ENCODE results near the gene SMOC2.

Gene SMOC2

DNA sequence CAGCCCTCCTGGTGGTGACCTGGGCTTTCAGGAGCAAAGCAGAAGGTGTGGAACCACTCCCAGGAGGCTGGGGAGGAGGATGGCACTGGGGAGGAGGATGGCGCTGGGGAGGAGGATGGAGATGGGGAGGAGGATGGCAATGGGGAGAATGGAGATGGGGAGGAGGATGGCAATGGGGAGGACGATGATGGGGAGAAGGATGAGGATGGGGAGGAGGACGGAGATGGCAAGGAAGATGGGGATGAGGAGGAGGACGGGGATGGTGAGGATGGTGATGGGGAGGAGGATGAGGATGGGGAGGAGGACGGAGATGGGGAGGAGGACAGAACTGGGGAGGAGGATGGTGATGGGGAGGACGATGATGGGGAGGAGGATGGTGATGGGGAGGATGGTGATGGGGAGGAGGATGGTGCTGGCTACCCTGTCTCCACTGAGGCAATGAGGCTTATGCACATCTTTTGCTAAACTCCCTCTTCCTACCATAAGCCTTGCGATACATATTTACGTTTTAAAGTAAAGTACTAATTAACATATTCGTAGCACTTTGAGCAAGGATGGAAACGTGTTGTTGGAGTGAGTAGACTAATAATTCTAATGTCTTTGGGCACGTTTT, 7.4 kb downstream of the SMOC2 start:
- no peak for DNase-seq

DNA sequence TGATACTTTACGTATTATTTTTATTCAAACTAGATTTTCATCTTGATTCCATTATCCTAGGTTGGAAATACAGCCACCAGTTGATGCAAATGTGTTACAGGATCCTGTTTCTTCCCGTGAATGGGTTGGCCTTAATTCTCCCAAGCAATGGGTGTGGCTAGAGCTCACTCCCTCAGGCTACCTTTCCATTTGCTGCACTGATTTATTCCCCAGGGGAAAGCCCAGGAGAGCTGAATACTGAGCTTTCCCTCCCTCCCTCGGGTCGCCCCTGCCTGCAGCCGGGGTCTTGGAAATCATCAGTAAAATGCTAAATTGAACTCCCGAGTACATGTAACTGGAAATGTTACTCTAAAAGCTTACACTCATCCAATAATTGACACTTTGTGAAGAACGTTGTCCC, 9.9 kb downstream of the SMOC2 start:
- DNase-seq = no peak

DNA sequence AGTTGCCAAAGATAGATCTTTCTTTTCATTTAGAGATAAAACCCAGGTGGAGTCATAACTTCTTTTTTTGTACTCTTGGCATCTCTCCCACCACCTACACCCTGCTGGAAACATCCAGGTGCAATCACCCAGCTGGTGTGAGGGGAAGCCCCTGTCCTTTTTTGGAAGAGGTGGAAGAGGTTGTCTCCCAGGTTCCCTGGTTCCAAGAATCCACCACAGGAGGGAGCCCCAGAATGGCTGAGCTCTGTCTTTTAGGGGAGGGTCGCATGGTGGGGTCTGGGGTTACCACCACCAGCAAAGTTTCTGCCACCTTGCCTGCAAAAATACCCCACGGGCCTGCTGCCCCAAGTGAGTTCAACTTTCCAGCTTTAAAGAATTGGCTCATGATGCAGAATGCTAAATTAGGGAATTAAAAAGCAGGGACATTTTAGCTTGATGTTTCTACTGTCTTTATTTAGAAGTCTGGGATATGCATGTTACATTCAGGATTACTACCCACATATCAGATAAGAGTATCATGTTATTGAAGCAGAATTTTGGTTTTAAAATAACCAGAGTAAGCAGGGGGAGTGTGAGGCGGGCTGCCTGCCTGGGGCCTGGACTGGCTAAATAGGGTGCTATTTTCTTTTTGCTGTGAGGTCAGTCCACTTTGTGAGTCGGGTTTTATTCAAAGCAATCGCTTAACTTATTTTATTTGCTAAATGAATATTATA, 11.0 kb downstream of the SMOC2 start:
- DNase-seq = no peak

DNA sequence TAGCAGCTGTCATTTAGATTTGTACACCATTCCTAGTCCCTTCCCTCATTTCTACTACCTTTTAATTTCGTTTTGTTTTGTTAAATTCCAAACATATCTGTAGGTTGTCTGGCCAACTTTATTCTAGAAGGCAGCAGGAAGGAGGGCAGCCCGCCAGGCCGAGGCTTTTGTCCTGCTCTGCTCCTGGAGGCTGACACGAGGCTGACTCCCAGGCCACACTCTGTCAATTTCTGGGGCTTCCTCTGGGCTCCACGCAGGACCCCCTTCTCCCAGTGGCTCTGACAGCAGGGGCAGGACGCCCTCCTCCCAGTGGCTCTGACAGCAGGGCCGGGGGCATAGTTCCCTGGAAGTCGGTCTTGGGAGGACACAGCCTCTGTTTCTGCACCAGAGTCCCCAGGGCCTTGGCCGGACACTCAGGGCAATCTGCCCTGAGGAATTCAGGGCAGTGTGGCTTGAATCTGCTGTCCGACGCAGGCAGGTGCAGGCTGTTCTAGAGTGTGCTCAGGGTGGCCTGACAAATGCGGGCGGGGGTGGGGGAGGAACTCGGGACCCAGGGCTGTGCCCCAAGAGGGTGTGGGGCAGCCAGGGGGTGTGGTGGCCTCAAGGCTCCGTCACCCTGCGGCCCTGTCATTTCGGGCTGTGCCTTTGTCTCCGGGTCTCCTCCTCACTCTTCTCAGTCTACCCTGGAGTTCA, 11.8 kb downstream of the SMOC2 start:
- DNase-seq = no peak

DNA sequence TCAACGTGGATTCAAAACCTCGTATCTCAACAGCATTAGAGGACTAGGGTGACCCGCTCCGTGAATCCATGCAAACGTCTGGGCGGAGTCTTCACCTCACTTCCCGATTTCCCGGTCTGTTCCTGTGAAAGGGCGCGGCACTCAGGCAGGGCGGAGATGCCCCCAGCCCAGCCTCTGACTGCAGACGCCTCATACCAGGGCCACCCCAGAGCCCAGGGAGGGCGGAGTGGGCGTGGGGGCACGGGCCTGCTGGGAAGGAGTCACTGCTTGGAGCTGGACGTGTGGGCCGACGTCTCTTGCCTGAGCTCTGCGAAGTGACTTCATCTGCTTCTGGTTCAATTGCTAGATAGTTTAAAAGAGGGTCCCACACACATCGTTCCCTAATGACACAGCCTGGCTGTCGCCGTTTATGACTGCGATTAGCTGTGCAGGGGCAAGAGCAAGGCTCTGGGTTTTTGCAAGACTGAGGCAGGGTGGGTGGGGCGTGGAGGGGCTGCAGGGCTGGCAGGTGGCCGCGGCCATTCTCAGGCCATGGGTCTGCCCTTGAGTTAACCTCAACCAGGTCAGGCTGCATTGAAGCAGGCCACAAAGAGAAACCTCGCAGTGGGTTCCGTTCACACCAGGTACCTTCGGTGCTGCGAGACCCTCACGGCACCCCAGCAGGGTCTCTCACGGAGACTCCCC, 15.0 kb downstream of the SMOC2 start:
- no peak for DNase-seq

DNA sequence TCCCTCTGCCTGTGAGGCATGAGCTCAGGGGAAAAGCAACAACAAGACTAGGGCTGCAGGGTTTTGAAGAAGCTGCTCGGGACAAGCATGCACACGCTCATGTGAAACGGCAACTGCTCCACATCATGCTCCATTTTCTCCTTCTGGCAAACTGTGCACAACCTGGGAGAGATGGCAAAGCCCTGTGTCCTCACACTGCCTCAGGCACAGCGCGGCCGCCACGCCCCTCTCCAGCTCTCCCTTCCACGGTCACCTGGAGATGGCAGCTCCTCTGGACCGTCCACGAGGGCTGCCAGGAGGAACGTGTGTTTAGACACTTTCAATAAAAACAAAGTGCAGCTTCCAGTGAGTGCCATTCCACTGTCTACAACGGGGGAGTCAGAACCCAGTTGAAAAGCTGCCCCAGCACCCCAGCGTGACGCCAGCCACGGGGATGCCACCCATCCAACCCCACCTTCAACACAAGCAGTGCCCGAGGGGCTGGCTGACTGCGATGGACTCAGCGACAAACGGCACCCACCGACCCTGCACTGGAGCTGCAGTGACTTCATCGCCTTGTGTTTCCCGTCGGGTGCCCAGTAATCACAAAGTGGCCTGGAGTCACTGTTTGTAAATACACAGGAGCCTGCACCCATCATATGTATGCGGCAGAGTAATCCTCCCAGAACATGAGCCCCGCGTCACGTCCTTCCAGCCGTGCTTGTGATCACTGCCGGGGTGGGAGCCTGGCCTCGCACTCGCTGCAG, 16.1 kb downstream of the SMOC2 start:
- no peak for DNase-seq

DNA sequence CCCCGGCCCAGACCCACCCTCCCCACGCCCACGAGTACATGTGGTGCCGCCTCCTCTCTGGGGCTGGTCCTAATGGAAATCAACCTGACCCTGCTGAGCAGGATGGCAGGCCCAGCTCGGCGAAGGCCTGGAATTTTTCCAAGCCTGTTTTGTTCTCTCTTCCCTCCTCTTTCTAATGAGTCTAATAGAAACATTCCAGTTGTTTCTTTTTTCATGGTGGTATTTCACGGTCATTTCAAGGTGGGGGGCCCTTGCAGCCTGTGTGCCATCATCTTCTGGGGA, 16.6 kb downstream of the SMOC2 start:
- DNase-seq = no peak

DNA sequence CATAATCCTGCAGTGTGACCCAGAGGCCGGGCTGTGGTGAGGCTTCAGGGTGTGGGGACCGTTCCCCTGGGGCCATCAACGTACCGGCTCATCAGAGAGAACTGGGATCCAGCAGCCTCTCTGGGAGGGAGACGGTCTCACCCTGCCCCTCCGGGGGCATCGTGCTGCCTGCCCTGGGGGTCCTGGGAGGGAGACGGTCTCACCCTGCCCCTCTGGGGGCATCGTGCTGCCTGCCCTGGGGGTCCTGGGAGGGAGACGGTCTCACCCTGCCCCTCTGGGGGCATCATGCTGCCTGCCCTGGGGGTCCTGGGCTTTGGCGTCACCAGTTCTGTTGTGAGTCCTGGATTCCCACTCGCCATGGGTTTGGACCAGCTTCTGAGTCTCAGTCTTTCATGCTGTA, 17.1 kb downstream of the SMOC2 start:
- no peak for DNase-seq

DNA sequence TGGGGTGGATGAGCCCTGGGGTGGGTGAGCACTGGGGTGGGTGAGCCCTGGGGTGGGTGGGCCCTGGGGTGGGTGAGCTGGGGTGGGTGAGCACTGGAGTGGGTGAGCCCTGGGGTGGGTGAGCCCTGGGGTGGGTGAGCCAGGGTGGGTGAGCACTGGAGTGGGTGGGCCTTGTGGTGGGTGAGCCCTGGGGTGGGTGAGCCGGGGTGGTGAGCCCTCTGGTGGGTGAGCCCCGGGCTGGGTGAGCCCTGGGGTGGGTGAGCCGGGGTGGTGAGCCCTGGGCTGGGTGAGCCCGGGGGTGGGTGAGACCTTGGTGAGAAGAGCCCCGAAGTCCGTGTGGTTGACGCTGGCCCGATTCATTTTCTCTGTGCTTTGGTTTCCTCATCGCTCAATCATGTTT, 18.6 kb downstream of the SMOC2 start:
- DNase-seq = no peak

DNA sequence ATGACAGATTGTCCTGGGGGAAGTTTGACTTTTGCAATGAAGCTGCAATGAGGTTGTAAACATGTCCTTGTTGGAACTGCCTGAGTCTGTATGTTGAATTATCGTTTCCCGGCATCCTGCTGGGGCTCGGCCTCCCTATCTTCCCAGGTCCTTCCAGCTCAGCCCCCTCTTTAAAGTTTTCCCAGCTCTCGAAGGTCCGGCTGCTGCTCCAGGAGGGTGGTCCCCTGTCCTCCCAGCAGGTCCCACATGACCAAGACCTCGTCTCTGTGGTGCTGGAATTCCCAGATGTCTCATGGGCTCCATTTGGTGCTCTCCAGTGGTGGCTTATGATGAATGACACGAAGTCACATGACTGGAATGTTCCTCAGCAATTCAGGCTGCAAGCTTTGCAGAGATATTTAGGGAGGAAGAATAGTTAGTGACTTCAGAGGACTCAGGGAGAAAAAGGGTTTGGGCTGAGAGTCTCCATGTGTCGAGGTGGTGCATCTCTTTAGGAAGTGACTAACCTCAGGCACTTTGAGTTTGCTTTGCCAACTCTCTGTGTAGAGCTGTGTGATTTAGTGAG, 21.4 kb downstream of the SMOC2 start:
- no peak for DNase-seq

DNA sequence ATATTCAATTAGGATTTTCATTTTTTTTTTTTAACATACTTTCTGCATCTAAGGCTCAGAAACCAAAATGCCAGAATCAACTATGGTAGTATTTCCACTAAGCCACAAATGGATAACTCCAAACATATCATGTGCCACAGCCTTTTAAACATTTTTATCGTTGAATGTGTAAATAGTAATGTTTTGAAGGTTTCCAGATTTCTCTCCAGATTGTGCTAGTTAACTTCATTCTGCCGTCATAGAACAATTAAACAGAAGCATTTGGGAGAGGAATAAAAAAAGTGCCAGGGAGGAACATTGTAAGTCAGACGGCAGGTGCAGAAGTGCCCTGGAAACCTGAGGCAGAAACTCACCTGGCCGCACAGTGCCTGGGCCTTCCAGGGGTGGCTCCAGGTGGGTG, 23.6 kb downstream of the SMOC2 start:
- DNase-seq = no peak

DNA sequence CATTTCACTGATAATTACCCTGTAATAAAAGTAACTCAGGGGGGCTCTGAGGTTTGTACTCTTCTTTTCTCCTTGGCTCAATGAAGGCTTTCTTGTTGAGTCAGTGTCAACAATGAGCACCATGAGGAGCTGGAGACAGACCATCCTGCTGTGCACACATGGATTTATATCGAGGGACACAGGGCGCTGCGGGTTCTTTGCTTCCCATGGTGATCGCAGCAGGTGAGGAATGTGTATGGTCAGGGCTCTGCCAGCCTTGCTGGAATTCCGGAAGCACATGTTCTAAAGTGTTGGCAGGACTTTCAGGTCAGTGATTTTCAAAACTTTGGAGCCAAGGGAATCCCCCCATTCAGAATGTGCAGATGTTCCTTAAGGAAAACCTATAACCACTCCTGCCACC, 27.1 kb downstream of the SMOC2 start:
- no peak for DNase-seq

DNA sequence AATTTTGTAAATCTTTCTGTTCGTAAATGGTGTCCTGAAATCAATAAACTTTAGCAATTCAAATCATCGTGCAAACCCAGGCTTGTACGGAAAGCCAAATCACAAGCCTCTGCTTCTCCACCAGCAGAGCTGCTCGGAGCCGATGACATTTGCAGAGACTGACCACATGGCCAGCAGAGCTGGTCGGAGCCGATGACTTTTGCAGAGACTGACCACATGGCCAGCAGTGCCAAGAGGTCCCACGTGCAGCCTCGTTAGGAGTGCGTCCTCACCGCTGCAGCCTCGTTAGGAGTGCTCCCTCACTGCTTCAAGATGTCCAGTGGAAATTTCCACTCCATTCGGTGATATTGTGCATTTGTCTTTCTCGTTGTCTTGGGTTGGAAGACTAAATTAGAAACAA, 28.5 kb downstream of the SMOC2 start:
- no peak for DNase-seq

DNA sequence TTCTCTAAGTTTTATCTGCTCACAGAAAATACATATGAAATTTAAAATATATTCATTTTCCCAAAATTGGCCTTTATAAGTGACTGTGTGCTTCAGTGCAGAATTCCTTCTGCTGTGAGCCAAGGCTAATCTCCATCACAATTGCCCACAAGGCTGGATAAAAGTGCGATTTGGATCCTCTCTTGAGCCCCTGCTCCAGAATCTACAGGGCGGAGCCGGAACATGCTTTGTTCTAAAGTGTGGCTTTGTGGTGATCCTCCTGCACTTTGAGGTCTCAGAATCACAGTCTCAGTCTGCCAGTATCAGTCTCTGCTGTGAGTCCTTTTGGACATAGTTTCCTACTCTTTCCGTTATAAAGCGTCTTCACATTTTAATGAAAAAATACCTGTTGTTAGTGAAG, 28.9 kb downstream of the SMOC2 start:
- DNase-seq = no peak

DNA sequence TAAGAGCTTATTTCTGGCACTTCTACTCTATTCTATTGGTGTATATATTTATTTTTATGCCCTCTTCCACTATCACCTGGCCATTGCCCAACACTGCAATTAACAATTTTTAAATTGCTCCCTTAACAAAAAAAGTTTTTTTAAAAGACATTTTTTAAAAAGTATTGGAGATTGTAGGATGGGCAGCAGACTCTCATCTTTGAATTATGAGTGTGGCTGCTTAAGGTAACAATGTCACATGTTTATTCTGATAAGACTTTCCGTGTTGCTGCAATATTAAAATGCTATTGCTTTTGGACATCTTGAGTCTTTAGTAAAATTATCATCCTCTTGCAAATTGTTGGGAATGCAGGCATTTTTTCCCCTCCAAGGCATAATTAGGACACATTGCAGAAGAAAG, 31.4 kb downstream of the SMOC2 start:
- DNase-seq = no peak

DNA sequence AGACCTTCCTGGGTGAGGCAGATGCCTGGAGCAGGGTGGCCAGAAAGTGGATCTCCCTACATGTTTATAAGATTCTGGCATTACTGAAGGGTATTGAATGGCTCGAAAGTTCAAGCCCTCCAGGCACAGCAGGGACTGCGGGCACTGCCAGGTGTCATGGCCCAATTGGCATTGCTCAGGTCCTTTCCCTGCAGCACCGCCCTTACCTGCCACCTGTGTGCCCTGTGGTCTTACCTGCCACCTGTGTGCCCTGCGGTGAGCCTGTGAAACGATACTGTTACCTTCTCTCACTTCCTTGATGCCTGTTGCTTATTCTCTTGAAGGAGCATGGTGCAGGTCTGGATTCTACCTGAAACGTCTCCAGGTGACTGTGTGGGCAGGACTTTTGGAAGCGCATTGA, 32.2 kb downstream of the SMOC2 start:
- no peak for DNase-seq

DNA sequence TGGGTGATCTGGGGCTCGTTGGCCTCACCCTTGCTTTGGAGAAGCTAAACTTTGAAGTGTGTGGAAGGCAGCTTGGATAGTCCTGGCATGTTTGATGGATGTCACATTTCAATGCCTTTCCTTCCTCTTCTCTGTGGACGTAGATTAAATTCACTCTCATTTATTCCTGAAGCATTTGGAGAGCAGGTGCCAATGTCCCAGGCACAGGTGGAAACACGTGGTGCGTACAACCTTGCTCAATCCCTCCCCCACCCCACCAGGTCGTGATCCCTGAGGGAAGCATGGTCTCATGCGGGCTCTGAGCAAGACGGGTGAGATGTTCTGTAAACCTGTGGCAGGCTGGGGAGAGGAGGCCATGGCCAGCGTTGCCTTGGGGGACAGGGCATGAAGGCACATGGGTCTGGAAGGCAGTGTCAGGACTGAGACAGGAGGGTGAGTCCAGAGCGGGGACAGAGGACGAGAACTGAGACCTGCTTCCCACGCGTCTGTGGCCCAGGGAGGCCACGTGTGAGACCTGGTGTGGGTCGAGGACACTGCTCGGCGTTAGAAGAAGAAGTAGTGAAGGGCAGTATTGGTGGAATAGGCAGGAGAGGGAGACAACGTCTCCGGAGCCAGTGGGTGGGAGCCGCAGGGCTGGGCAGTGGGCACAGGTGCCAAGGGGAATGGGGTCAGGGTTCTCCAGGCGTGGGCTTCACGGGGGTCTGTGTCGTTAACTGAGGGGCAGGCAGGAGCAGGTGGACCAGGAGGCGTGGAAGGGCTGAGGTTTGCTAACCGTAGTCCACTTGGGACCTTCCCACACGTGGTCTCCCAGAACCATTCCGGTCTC, 34.4 kb downstream of the SMOC2 start:
- DNase-seq = no peak

DNA sequence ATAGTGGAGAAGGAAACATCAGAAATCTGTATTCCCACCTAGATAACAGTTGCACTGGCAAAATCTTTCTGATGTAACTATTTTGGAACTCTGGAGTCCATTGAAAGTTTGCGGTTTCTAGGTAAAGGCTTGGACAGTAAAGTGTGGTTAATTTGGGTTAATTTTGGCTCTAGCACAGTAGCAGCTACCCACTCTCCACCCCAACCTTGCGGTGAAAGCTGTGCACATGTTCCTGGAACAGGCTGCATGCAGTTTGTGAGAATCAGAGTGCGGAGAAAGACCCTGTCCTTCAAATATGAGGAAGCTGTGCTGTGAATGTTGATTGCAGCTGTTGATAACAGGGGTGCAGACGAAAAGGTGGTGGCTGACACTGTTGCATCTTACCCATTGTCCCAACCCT, 38.4 kb downstream of the SMOC2 start:
- DNase-seq = no peak

DNA sequence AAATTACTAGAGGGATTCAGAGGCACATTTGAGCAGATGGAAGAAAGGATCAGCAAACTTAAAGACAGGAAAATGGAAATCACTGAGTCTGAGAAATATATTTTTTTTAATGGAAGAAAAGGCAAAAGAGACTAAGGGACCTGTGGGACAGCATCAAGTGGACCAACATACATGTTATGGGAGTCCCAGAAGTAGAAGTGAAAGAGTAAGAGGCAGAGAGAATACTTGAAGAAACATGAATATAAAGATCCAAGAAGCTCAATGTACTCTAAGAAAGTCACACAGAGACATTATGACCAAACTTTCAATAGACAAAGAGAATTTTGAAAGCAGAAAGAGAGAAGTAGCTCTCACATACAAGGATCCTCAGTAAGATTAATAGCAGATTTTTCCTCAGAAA, 39.5 kb downstream of the SMOC2 start:
- no peak for DNase-seq

DNA sequence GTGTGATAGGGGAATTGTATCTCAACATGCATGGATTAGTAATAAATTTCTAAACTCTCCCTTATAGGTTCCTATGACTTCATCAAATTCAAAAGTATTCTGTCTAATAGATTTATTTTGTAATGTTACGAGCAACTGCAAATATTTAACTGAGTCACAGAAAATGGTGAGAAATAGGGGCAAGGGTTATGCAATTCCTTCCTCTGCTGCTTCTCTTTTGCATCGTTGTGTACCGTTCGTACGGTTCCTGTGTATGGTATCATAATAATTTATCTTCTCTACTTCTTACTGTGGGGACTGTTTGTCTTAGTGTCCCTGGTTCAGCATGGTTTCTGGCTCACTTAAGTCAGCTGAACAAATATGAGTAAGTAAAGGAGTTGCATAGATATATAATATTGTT, 44.8 kb downstream of the SMOC2 start:
- DNase-seq = no peak

DNA sequence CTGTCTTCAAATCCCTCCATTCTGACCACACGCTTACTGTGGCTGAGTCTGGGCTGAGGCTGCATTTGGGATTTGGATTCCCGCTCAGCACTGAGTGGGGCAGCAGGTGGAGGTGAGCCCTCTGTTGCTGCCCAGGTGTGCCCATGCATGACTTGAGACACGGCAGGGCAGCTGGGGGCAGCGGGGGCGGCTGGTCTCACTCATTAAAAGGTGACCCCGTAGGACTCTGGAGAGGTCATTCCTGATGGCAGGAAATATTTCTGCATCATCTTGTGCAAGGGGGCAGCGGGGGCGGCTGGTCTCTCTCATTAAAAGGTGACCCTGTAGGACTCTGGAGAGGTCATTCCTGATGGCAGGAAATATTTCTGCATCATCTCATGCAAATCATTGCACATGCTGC, 49.8 kb downstream of the SMOC2 start:
- no peak for DNase-seq

DNA sequence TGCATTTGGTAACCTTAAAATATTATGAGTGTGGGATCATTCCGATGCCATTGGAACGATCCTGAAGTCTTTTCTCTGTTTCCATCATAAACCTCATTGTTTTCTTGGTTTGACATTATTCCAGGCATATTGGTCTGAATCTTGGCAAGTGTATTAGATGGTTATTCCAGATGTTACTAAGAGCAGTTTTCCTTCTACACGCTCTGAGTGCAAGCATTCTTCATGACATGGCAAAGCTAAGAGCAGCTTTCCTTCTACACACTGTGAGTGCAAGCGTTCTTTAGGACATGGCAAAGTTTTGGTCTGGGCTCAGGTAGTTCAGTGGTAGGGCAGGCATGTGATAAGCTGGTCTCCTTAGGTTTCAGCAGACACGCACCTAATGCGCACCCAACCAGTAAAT, 53.0 kb downstream of the SMOC2 start:
- DNase-seq = no peak

Data from stimulated activated CD4-positive, alpha-beta T cell treated with anti-CD3 and anti-CD28 coated beads, Interleukin-15, amount 100 ng/mL, for 24 hours (primary cell).